GM23338 (cell line): Measurements from ENCODE around the gene SNX9. TPM values are rescaled to one million over a fixed set of nuclear protein-coding genes. Genes with fewer than 3 reads are reported as not detected.

ENCODE experiments used
- polyA plus RNA-seq: library from polyadenylated mRNA; unstranded; fragments of >200 nt; fragmentation: Nextera tagmentation; extraction: Ambion mirVana; gene quantifications from 2 replicates; pipeline ENCODE4 v1.2.1, GENCODE V29; 2016
- small RNA-seq: library from RNA; depleted of rRNA; stranded (forward); fragments of <200 nt; gene quantifications from one replicate; pipeline ENCODE3, GENCODE V24; 2014; ENCODE audit warnings: low replicate concordance
- total RNA-seq: library from RNA; depleted of rRNA; stranded (reverse); fragments of >200 nt; shearing (Covaris generic); gene quantifications from 2 replicates; pipeline ENCODE4 v1.2.3, GENCODE V29; 2014; rRNA removed

Gene SNX9
- total and polyA plus RNA-seq, 2 experiments from 2014 or later: 18.4 to 23.3 TPM

Small RNA genes within 50 kb of the gene (small RNA-seq; reads per million reads assigned to genes)
- gene HSPE1P26 (not detected), gene RNU6-786P (not detected)

Other genes starting within 250 kb of the SNX9 start
- 5.6 and 8.4 TPM in 2 replicates for gene SYNJ2, start 158.6 kb downstream of the SNX9 start, total RNA-seq
- gene SYNJ2, start 158.6 kb downstream of the SNX9 start, polyA plus RNA-seq: 2.5 and 2.8 TPM in 2 replicates